AG08395 (cell line): ENCODE measurements around the gene MEIS2.
A peak's percentile ranks its signal among the peaks of the same experiment; 100 is the strongest.

Experiments
- DNase-seq: peaks from one replicate; pipeline ENCODE4 v3.0.0; 2012; ENCODE audit warnings: mixed read lengths, low spot score

The MEIS2 gene

GRCh38 chr15:37112971-37113670 lies 12.8 kb upstream of the MEIS2 start:
- DNase-seq, result no peak

GRCh38 chr15:37112171-37112570 lies 11.8 kb upstream of the MEIS2 start:
- no peak for DNase-seq

DNA sequence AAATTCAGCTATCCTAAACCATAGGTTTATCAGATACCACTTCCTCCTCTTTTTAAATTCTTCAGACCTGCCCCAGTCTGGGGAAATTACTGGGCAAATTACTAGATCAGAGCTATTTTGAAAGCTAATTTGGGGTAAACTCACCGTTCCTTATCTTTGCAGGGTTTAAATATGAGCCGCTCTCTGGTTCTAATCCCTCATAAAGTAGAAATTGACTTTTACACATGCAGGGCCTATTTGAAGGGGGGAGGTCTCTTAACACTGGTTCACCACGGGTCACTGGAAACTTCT lies 11.0 kb upstream of the MEIS2 start:
- no peak for DNase-seq

DNA sequence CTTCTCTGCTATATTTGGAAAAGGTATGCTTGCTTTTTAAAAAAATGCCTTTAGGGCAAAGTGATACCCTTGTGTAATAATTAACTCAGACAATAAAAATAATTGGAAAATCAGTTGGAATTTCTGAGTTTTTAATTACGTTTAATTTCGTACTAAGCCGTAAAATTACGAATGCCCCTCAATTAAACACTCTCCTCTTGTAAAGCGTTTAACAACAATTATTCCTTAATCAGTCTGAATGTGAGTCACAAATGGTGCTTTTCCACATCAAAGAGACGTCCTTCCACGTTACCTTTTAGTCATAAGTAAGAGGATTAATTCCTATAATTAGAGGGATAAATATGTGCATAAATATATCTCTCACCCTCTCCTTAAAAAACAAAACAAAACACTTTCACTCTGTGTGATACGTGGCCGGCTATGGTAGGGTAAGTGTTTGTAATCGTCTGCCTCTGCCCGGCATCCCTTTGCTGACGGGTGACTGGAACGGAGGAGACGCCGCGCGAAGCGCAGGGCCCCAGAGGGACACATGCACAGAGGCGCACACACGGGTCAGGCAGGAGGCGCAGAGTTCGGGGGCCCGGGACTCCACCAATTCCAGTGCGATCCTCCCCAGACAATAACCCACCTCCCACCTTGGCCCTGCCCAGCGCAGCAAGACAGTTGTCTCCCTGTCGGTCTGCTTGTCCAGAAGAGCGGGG lies 9.7 kb upstream of the MEIS2 start:
- DNase-seq, result peak; percentile 58

GRCh38 chr15:37109168-37109871 lies 9.0 kb upstream of the MEIS2 start:
- no peak for DNase-seq

DNA sequence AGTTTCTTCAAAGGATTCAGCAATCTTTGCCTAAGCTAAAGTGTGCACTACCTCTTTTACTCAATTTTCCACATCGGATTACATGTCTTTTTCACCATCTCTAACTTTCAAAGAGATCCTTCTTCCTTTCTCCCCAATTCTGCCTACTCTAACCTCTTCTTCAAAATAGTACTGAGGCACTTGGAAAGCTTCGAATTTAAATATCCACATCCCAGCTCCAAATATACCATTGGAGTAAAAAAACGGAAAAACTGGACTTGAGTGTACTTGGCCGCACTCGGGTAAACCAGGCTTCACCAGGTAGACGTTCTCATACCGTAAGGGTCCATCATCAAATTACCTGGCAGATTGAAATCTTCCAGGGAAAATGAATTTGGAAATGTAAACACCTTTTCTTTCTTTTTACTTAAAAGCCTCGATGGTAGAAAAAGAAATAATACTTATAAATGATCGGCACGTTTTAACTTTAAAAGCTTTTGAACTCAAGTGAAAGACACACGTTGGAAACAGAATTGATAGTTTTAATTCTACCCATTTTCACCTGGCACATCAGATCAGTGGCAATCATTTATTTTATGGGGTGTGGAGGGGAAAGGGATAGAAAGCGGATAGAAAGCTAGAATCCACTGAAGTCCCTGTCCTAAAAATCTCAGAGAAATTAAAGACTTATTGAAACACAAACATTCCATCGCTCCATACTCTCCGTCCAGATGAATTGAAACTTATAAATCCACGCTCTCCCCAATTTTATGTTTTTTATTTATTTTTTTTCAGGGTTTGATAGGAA lies 8.2 kb upstream of the MEIS2 start:
- DNase-seq, result no peak

DNA sequence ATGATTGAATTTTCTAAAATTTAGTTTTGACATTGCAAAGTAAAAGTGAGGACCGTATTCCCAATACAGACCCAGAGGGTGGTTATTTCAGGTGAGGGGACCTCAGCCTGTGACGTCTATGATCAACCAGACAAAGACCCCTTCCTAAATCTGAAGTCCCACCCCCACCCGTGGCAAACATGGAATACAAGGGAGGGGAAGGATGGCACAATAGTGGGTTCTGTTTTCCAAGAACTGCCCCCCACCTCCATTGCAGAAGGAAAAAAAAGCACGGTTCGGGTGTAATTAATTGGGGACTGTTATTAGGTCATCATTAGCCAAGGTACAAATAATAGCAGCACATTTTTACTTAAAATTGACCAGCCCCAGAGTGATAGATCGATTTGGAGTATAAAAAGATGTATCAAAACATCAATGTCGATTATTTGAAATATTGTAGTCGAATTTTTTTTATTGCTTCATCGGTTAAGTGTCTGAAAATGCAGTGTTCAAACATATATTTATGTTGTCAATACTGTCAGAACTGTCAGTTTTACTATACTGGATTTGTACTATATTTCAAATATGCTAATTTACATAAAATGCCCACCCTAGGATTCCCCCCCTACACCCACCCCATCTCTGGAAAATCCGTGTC lies 7.5 kb upstream of the MEIS2 start:
- no peak for DNase-seq

- no peak for DNase-seq
These were observed 6.9 kb upstream of the MEIS2 start for GRCh38 chr15:37107071-37107743.

DNA sequence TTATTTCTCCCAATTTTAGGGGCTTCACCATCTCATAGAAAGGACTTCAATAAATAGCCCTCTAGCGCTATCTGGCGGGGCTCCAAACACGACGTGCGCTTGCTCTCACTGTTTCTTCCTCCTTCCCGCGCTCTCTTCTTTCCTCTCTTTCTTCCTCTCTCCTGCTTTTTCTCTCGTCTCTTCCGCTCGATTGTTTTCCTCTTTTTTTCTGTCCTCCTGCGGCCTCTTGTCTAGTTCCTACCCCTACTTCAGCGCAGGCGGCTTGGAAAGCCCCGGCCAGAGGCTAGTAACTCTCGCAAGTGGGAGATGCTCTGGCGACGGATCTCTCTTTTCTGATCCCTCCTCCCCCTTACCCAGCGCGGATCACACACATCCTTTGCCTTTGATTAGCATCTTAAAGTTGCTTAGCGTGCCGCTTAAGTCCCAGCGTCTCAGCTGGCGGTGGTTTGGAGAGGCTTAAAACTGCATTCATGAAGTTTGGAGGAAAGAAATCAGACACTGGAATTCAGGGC lies 6.2 kb upstream of the MEIS2 start:
- DNase-seq, result no peak

GRCh38 chr15:37105889-37106288 lies 5.5 kb upstream of the MEIS2 start:
- no peak for DNase-seq

DNA sequence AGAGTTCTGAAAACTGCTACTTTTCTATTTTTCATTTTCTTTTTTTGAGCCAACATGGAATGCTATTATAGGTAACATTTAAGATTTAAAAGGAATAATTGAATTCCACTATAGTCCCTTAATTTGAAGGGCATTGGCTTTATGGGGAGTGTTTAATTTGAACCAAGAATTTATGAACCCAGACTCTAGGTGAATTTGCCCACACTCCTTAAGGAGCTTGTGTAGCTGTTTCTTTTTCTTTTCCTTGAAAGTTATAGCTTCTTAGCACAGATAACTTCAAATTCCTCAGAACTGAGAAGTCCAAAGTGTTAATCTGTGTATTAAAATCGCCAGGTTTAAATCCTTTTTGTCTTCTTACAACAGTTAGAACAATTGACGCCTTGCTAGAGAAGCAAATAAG lies 4.7 kb upstream of the MEIS2 start:
- no peak for DNase-seq

- DNase-seq, result no peak
These were observed 4.2 kb upstream of the MEIS2 start for GRCh38 chr15:37104424-37104981.

- no peak for DNase-seq
These were observed 3.4 kb upstream of the MEIS2 start for GRCh38 chr15:37103475-37104423.

DNA sequence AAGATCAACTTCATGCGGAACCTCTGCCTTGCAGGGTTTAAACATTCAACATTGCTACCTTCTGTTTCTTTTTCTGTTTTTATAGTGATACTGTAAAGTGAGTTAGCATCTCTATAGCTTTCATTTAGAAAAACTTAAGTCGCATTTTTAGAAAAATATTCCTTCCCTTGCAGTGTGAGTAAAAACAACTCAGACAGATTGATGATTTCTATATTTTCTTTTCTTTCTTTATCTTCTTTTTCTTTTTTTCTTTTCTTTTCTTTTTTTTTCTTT lies 2.8 kb upstream of the MEIS2 start:
- DNase-seq, result no peak

DNA sequence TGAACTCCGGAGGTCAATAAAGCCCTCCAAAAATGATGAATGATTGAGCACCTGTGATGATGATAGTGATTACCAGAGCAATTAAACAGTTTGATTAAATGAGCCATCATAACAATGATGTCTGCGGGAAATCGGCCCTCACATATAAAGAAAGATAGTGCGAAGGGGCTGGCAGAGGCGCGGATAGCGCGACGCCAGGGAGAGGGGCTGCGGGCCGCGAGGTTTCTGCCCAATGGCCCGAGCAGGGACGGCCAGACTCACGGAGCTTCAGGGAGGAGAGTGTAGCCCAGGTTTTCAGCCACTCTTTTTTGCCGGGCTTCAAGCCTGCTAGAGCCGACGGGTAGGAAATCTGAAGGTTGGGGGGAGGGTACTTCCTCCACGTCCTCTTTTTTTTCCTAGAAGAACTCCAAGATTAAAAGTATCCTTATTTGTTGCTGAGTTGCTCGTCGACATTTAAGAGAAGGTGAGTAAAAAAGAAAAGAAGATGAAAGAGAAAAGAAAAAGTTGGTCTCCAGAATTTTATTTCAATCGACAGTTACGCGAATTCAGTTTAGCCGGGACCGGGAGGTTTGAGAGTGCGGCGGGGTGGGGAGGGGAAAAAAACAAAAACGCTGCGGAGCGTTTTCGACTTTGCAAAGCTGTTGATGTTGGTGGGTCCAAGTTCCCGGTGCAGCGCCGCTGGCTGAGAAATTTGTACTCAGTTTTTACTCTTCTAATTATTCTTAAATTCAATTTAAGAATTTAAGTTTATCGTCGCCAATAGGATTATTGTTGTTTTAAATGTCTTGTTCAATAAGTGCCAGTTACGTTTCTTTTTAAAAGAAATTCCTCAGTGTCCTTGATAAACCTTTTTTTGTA lies 2.2 kb upstream of the MEIS2 start:
- no peak for DNase-seq

DNA sequence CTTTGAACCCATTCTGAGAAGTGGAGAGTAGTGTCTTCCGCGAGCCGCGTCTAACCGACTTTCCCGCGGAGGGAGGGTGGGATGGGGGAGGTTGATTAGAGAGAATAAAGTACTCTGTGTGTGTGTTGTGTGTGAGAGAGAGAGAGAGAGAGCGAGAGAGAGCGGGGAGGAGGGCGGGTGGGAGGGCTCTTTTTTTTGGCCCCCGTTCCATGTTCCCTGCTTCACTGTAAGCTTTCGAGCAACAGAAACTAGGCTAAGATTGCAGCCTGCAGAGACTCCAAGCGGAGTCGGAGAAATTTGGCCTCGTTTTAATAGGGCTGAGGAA lies 1.6 kb upstream of the MEIS2 start:
- peak; percentile 32 for DNase-seq

- no peak for DNase-seq
These were observed 542 bp upstream of the MEIS2 start for GRCh38 chr15:37100966-37101215.

GRCh38 chr15:37099319-37100108 lies 835 bp downstream of the MEIS2 start:
- DNase-seq, result no peak
